HepG2 (cell line): ENCODE results near the gene PTCRA. TPM values are rescaled to one million over a fixed set of nuclear protein-coding genes. Genes with fewer than 3 reads are reported as not detected.

Experiments used
- BCL6 ChIP-seq: IDR thresholded peaks from 2 replicates; pipeline ENCODE4 v1.6.1; 2016; ENCODE audit warnings: missing genetic modification reagents, missing compliant biosample characterization
- BCLAF1 ChIP-seq: fragments of 450-650 bp; IDR thresholded peaks from 2 replicates; pipeline ENCODE4 v1.6.1; 2017; ENCODE audit warnings: mild to moderate bottlenecking
- CENPX ChIP-seq: sonication (generic); formaldehyde crosslinking; IDR thresholded peaks from 2 replicates; pipeline ENCODE4 v1.9.0; 2021; ENCODE audit warnings: mild to moderate bottlenecking, missing genetic modification reagents, moderate library complexity
- HNF4A ChIP-seq: sonication (generic); formaldehyde crosslinking; IDR thresholded peaks from 2 replicates; pipeline ENCODE4 v1.4.0; 2020; ENCODE audit warnings: missing genetic modification reagents
- IKZF5 ChIP-seq: IDR thresholded peaks from 2 replicates; pipeline ENCODE4 v1.6.1; 2018; ENCODE audit warnings: missing genetic modification reagents, mild to moderate bottlenecking, missing compliant biosample characterization
- MEIS2 ChIP-seq: sonication (generic); formaldehyde crosslinking; IDR thresholded peaks from 2 replicates; pipeline ENCODE4 v1.9.0; 2021; ENCODE audit warnings: mild to moderate bottlenecking, missing genetic modification reagents
- REST ChIP-seq, 2 experiments: IDR thresholded peaks; 2 replicates each; pipeline ENCODE4 v1.6.1; 2011 to 2012; ENCODE audit warnings: low read length in 2 of 2, borderline replicate concordance in 1 of 2, low read depth in 1 of 2, mild to moderate bottlenecking in 1 of 2, moderate library complexity in 1 of 2
- SMAD1 ChIP-seq: sonication (generic); formaldehyde crosslinking; IDR thresholded peaks from 2 replicates; pipeline ENCODE4 v1.4.0; 2020; ENCODE audit warnings: missing genetic modification reagents, low read depth, mild to moderate bottlenecking, borderline replicate concordance
- SMARCC2 ChIP-seq: fragments of 450-650 bp; IDR thresholded peaks from 2 replicates; pipeline ENCODE4 v1.6.1; 2017; ENCODE audit warnings: antibody characterized with exemption, mild to moderate bottlenecking
- ZNF136 ChIP-seq: sonication (generic); formaldehyde crosslinking; IDR thresholded peaks from 2 replicates; pipeline ENCODE4 v1.8.1; 2022; ENCODE audit warnings: low read depth, mild to moderate bottlenecking, moderate library complexity, missing genetic modification reagents
- polyA plus RNA-seq, 8 experiments: library from polyadenylated mRNA; depleted of rRNA in 3 of 8; stranded (reverse) in 7 of 8; unstranded in 1 of 8; fragments of >200 nt; fragmentation: Illumina TruSeq in 4 of 8; extraction: Trizol in 4 of 8; gene quantifications; 2 replicates each; pipeline versions ENCODE4 v1.2.1 to v1.2.3, GENCODE V29; 2011 to 2016; ENCODE audit warnings: low read depth in 4 of 8, missing spikeins in 1 of 8, mixed read lengths in 1 of 8; ENCODE audit not compliant: insufficient read depth in 1 of 8
- total RNA-seq, 5 experiments: library from RNA; depleted of rRNA; stranded (reverse); fragments of >200 nt; fragmentation: Illumina TruSeq; extraction: Trizol; gene quantifications; 2 replicates each; pipeline ENCODE4 v1.2.3, GENCODE V29; 2016; ENCODE audit warnings: low read depth in 1 of 5
- TF ChIP-seq, protein P1 (sequence below): IDR thresholded peaks from 2 replicates; pipeline ENCODE4 v1.4.0; 2020; ENCODE audit warnings: mild to moderate bottlenecking, missing genetic modification reagents
- TF ChIP-seq, protein P2 (sequence below): IDR thresholded peaks from 2 replicates; pipeline ENCODE4 v1.6.1; 2016; ENCODE audit warnings: low read depth, borderline replicate concordance
- TF ChIP-seq, protein P3 (sequence below): sonication (generic); formaldehyde crosslinking; IDR thresholded peaks from 2 replicates; pipeline ENCODE4 v1.4.0; 2020; ENCODE audit warnings: missing genetic modification reagents

Gene PTCRA
- total and polyA plus RNA-seq, 2 of the 13 experiments (the other 11 are each of a cell fraction or from before 2014, with no cell fraction given): not detected

- TF ChIP-seq, protein P1, sequence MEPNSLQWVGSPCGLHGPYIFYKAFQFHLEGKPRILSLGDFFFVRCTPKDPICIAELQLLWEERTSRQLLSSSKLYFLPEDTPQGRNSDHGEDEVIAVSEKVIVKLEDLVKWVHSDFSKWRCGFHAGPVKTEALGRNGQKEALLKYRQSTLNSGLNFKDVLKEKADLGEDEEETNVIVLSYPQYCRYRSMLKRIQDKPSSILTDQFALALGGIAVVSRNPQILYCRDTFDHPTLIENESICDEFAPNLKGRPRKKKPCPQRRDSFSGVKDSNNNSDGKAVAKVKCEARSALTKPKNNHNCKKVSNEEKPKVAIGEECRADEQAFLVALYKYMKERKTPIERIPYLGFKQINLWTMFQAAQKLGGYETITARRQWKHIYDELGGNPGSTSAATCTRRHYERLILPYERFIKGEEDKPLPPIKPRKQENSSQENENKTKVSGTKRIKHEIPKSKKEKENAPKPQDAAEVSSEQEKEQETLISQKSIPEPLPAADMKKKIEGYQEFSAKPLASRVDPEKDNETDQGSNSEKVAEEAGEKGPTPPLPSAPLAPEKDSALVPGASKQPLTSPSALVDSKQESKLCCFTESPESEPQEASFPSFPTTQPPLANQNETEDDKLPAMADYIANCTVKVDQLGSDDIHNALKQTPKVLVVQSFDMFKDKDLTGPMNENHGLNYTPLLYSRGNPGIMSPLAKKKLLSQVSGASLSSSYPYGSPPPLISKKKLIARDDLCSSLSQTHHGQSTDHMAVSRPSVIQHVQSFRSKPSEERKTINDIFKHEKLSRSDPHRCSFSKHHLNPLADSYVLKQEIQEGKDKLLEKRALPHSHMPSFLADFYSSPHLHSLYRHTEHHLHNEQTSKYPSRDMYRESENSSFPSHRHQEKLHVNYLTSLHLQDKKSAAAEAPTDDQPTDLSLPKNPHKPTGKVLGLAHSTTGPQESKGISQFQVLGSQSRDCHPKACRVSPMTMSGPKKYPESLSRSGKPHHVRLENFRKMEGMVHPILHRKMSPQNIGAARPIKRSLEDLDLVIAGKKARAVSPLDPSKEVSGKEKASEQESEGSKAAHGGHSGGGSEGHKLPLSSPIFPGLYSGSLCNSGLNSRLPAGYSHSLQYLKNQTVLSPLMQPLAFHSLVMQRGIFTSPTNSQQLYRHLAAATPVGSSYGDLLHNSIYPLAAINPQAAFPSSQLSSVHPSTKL: peak; percentile 60; the same call in 1 of the 2 replicates
- TF ChIP-seq HNF4A (CRISPR knock-in tag): no peak; the same call in 1 of the 2 replicates
- TF ChIP-seq, protein P2, sequence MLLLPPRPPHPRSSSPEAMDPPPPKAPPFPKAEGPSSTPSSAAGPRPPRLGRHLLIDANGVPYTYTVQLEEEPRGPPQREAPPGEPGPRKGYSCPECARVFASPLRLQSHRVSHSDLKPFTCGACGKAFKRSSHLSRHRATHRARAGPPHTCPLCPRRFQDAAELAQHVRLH: 0 out of 2 replicates have a peak, but pooled peaks have one; percentile 3
- 0 out of 2 replicates have a peak, but pooled peaks have one; percentile 15 for TF ChIP-seq SMAD1
- TF ChIP-seq IKZF5 (CRISPR knock-in tag): peak; percentile 24
- TF ChIP-seq SMARCC2: no peak
- TF ChIP-seq, protein P3, sequence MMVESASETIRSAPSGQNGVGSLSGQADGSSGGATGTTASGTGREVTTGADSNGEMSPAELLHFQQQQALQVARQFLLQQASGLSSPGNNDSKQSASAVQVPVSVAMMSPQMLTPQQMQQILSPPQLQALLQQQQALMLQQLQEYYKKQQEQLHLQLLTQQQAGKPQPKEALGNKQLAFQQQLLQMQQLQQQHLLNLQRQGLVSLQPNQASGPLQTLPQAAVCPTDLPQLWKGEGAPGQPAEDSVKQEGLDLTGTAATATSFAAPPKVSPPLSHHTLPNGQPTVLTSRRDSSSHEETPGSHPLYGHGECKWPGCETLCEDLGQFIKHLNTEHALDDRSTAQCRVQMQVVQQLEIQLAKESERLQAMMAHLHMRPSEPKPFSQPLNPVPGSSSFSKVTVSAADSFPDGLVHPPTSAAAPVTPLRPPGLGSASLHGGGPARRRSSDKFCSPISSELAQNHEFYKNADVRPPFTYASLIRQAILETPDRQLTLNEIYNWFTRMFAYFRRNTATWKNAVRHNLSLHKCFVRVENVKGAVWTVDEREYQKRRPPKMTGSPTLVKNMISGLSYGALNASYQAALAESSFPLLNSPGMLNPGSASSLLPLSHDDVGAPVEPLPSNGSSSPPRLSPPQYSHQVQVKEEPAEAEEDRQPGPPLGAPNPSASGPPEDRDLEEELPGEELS (CRISPR knock-in tag): no peak
- no peak for TF ChIP-seq REST (IDR thresholded peaks at IDR 0.05; ENCODE audit: borderline replicate concordance in 1 of 2, low read depth in 1 of 2, low read length in 2 of 2)
- TF ChIP-seq BCL6 (CRISPR knock-in tag): peak; percentile 39; the same call in 1 of the 2 replicates
- TF ChIP-seq BCLAF1: no peak
- peak; percentile 41; the same call in 1 of the 2 replicates for TF ChIP-seq ZNF136 (CRISPR knock-in tag)
- TF ChIP-seq CENPX: no peak
- TF ChIP-seq MEIS2: peak; percentile 65
Observed at GRCh38 chr6:42960243-42961019, 44.6 kb downstream of the PTCRA start, which contains the start of gene GNMT (continued).
